Duodenal mucosa (tissue), 2 donors: ENCODE data around the gene BBX.
A peak's percentile ranks its signal among the peaks of the same experiment; 100 is the strongest.

ENCODE experiments used
- H3K27ac ChIP-seq: one replicate; pipeline ENCODE4 v1.7.0; 2013; ENCODE audit warnings: low read depth, low read length
- H3K27me3 ChIP-seq, 2 donors: one replicate each; pipeline ENCODE4 v1.7.0; 2013; ENCODE audit warnings: low read length in 2 of 2, control low read depth in 1 of 2; ENCODE audit not compliant: insufficient read depth in 2 of 2, control insufficient read depth in 1 of 2
- H3K36me3 ChIP-seq, 2 donors: one replicate each; pipeline ENCODE4 v1.7.0; 2013; ENCODE audit warnings: low read length in 2 of 2, control low read depth in 1 of 2; ENCODE audit not compliant: insufficient read depth in 2 of 2, control insufficient read depth in 1 of 2
- H3K4me1 ChIP-seq, 2 donors: one replicate each; pipeline ENCODE4 v1.7.0; 2013; ENCODE audit warnings: low read length in 2 of 2, control low read depth in 1 of 2; ENCODE audit not compliant: insufficient read depth in 2 of 2, control insufficient read depth in 1 of 2
- H3K4me3 ChIP-seq, 2 donors: one replicate each; pipeline ENCODE4 v1.7.0; 2013; ENCODE audit warnings: low read length in 2 of 2, low read depth in 1 of 2
- H3K9ac ChIP-seq, 2 donors: one replicate each; pipeline ENCODE4 v1.7.0; 2013; ENCODE audit warnings: low read length in 2 of 2, low read depth in 1 of 2
- H3K9me3 ChIP-seq, 2 donors: one replicate each; pipeline ENCODE4 v1.7.0; 2013; ENCODE audit warnings: low read length in 2 of 2, control low read depth in 1 of 2; ENCODE audit not compliant: control insufficient read depth in 1 of 2

BBX gene

DNA sequence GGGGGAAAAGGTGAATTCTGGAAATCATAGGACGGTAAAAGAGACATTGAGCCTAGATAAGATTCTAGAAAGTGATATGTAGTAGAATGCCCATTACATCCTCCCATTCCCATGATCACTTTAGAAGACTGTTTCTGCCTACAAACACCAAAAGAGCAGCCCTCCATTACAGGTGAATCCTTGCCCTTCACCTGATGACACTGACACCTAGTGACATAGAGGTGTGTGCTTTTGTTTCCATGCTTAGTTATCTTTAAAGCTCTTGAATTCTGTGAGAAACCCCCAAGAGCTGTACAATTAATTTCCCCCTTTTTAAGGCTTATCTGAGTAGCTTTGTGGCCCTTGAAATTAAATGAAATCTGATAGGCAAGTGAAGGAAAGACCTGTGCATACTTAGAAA, 8.3 kb upstream of the BBX start:
- Histone ChIP-seq H3K9me3 (no peaks in the 10 kb centered on the region), H3K4me3 (no peak overlapping the region), H3K27ac (no peak overlapping the region), H3K4me1 (no peaks in the 10 kb centered on the region), H3K27me3 (peaks cover 0 to 7% of the 10 kb centered on the region in 2 donors), H3K36me3 (no peaks in the 10 kb centered on the region), H3K9ac (no peak overlapping the region)

DNA sequence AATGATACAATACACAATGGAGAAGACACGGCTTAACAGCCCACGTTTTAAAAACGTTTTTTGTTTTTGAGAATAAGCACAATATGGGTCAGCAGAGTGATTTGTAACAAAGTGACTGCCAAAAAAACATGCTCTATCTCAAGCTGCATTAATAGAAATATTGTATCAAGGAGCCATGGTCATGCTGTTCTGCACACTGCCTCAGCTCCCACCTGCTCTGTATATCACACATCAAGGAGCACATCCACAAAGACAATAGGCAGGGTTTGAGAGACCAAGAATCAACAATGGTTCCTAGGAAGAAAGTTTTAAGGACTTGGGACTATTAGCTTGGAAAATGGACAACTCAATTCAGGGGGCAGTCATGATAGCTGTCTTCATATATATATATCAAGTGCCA, 6.3 kb upstream of the BBX start:
- no peak overlapping the region for H3K9ac ChIP-seq
- no peak overlapping the region for H3K27ac ChIP-seq
- H3K4me3 ChIP-seq = no peak overlapping the region
- H3K4me1 ChIP-seq = no peaks in the 10 kb centered on the region
- no peaks in the 10 kb centered on the region for H3K9me3 ChIP-seq
- H3K36me3 ChIP-seq = no peaks in the 10 kb centered on the region
- peaks cover 0 to 7% of the 10 kb centered on the region in 2 donors for H3K27me3 ChIP-seq

DNA sequence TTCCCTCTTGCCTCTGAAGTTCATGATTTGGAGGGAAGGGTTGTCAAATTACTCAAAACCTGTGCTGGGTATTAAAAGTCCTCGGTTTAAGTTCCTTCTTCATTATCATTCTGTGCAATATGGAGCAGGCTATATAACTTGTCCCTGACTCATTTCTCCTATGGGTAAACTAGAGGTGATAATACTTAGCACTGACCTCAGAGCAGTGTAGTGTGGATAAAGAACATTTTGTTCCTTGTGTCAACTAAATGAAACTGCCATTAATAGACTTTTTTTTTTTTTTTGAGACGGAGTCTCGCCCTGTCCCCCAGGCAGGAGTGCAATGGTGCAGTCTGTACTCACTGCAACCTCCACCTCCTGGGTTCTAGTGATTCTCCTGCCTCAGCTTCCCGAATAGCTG, 2.2 kb upstream of the BBX start:
- Histone ChIP-seq H3K27me3 (peaks cover 0 to 7% of the 10 kb centered on the region in 2 donors), H3K4me3 (no peak overlapping the region), H3K4me1 (peaks cover 0 to 5% of the 10 kb centered on the region in 2 donors), H3K9ac (no peak overlapping the region), H3K36me3 (no peaks in the 10 kb centered on the region), H3K27ac (no peak overlapping the region), H3K9me3 (no peaks in the 10 kb centered on the region)

DNA sequence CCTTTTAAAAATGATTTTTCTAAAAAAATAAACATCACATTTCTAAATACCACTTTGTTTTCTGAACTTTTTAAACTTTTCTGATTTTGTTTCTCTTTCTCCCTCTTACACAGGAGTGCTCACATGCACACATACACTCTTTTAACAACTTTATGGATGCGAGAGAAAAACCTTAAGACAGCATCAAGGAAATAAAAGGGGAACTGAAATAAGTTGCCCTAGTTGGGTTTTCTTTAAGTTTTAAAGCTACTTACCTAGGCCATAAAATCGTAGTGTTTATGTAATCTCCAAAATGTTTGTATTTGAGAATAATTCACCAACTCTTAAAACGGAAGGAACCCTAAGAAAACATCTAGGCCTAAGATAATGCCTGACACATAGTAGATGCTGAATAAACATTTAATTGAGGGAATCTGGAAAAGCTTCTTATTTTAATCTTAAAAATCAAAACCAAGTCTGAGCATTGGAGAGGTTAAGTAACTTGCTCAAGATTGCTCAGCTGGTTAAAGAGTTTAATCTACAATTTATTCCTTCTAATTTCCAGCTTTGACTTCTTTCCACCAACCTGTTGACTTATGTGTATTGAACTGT, 1.2 kb upstream of the BBX start:
- Histone ChIP-seq H3K4me3 (no peak overlapping the region), H3K27me3 (peaks cover 0 to 4% of the 10 kb centered on the region in 2 donors), H3K36me3 (no peaks in the 10 kb centered on the region), H3K9ac (no peak overlapping the region), H3K27ac (no peak overlapping the region), H3K9me3 (no peaks in the 10 kb centered on the region), H3K4me1 (peaks cover 7 to 11% of the 10 kb centered on the region in 2 donors)

DNA sequence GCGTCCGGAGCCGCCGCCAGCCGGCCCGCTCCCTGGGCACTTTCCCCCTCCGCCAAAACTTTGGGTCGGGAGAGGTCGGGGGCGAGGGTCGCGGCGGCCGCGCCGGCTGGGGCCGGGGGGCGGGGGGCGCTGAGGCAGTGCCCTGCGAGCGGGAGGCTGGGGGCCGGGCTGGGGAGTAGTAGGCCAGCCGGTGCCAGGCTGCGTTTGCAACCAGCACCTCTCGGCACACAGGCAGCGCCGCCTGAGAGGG, 452 bp downstream of the BBX start:
- Histone ChIP-seq H3K27me3 (no peaks in the 10 kb centered on the region), H3K4me3 (peak overlapping the region; percentile 89 to 96), H3K36me3 (no peaks in the 10 kb centered on the region), H3K9me3 (no peaks in the 10 kb centered on the region), H3K27ac (peak overlapping the region; percentile 86), H3K4me1 (peaks cover 7 to 11% of the 10 kb centered on the region in 2 donors), H3K9ac (peak overlapping the region; percentile 82 to 83)

DNA sequence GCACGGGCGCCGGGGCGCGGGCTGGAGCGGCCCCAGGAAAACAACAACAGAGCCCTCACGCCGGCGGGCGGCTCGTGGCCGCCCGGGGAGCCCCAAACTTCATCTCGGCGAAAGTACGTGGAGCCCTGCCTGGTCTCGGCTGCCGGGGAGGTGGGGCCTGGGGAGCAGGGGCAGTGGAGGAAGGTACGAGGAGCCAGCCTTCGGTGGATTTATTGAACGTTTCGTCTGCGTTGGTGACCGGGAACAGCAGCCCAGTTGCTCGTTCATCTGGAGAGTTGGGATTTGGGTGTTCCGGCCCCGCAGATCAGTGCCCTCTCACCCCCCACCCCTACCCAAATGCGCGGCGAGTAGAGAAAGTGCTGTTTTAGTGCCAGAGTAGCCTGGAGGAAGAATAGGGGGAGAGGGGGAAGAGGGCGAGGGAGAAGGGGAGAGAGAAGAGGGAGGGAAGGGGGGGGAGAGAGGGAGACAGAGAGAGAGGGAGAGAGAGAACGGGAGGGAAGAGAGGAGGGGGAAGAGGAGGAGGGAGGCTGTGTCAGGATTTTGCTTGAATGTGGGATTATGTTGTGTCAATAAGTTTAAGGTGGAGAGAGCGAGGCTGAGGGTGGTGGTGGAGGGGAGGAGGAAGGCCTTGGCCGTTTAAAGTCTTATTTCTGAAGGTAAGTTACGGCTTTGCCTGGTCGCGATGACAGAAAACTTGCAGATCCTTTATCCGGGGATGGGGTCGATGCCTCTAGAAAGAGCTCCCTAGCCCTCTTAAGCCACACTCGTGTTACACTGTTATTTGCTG, 970 bp downstream of the BBX start:
- H3K9ac ChIP-seq = peak overlapping the region; percentile 82 to 83
- H3K36me3 ChIP-seq = no peaks in the 10 kb centered on the region
- H3K4me3 ChIP-seq = peak overlapping the region; percentile 89 to 96
- H3K27me3 ChIP-seq = no peaks in the 10 kb centered on the region
- H3K9me3 ChIP-seq = no peaks in the 10 kb centered on the region
- H3K27ac ChIP-seq = peak overlapping the region; percentile 86
- peaks cover 7 to 11% of the 10 kb centered on the region in 2 donors for H3K4me1 ChIP-seq

DNA sequence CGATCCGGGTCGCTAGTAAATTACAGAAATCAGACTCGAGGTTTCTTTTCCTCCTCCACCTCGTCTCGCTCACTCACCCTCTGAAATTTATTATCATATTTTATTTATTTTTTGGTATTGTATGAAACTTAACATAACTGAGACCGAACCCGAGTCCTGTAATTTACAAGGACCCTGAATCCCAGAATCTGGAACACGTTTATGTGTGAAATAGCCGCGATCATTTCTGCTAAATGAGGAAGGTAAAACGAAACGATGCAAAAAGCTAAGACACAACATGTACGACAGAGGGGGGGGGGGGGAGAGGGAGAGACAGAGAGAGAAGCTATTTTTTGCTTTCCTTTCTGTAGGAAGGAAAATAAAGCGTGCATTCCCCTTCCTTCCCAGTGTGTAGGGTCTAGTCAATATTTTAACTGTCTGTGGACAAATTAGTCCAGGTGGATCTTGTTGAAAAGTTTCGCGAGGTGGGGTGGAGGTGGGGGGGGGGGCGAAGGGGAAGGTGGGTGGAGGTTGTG, 1.6 kb downstream of the BBX start:
- Histone ChIP-seq H3K9me3 (no peaks in the 10 kb centered on the region), H3K4me3 (peak overlapping the region; percentile 89 to 96), H3K9ac (peak overlapping the region; percentile 82 to 83), H3K36me3 (no peaks in the 10 kb centered on the region), H3K4me1 (peaks cover 7 to 11% of the 10 kb centered on the region in 2 donors), H3K27me3 (no peaks in the 10 kb centered on the region), H3K27ac (peak overlapping the region; percentile 86)

DNA sequence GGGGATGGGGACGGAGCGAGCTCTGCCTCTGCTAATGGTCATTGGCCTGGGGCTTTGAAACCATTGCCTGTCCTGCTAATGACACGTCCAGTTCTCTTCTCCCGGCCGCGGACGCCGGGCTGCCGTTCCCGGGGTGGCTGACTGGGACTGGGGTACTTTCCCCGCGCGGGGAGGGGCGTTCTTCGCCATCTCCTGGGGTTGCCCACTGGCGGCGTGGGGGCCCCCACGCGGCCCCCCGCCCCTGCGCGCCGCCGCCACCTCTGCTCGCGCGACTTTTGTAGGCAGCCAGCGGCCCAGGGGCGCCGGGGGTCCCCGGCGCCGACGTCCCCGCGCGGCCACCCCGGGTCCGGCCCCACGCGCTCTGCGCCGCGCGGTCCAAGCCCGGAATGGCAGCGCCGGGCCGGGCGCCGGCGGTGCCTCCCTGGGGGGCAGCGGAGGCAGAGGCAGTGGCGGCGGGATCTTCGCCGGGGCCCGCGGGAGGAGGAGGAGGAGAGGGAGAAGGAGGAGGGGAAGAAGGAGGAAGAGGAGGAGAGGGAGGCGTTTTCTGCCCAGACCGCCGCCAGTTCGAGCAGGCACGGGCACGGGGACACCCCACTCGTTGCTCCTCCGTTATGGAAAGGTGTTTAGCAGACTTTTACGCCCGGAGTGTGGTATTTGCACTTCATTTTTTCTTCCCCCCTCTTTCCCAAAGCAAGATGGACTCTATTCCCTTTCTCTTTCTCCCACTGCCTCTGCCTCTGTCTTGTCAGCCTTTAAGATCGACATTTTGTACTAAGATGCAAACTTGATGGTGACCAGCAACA, 2.3 kb downstream of the BBX start:
- H3K36me3 ChIP-seq = no peaks in the 10 kb centered on the region
- peak overlapping the region; percentile 89 to 96 for H3K4me3 ChIP-seq
- H3K4me1 ChIP-seq = peaks cover 7 to 11% of the 10 kb centered on the region in 2 donors
- H3K27ac ChIP-seq = no peak overlapping the region
- no peaks in the 10 kb centered on the region for H3K27me3 ChIP-seq
- H3K9me3 ChIP-seq = no peaks in the 10 kb centered on the region
- peak overlapping the region; percentile 82 to 86 for H3K9ac ChIP-seq

DNA sequence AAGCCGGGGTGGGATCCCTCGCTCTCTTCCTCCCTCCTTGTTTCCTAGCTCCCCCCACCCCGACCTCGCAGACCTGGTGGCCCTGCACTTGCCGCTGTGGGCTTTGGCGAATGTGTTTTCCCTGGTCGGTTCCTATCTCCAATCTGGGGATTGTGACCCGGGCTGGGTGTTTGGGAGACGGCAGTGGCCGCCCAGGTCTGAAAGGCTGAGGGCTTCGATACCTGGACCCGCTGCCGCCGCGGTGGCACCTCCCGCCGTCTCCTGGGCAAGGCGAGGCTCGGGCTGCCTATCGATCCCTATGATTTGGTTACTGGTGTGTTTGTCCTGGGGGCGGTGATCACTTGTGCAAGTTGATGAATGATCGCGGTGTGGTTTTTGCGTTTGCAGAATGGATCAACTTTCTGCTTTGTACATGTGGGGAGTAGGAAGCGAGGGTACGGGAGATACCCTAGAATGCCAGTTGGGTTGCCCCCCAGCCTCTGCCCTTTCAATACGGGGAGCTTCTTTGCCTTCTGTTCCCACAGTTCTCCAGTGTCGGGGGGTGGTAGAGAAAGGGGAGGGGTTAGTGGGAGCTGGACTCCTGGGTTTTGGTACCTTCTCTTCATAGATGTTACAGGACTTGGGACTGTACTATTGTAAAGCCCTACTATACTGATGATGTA, 3.0 kb downstream of the BBX start:
- Histone ChIP-seq H3K4me1 (peaks cover 7 to 11% of the 10 kb centered on the region in 2 donors), H3K27ac (no peak overlapping the region), H3K27me3 (no peaks in the 10 kb centered on the region), H3K9ac (peak overlapping the region; percentile 58 to 86), H3K4me3 (peak overlapping the region; percentile 89 to 96), H3K36me3 (no peaks in the 10 kb centered on the region), H3K9me3 (no peaks in the 10 kb centered on the region)
